ENCODE results near the gene FAIM2.
"Not testable (repeated sequence)": the region's sequence is repeated elsewhere in the genome, so short reads cannot be mapped to it uniquely, and the experiment has no call there.

FAIM2 gene

GRCh38 chr12:49878021-49878420, 25.7 kb downstream of the FAIM2 start:
- DNase-seq (ENCODE audit: low read depth), result no peak

DNA sequence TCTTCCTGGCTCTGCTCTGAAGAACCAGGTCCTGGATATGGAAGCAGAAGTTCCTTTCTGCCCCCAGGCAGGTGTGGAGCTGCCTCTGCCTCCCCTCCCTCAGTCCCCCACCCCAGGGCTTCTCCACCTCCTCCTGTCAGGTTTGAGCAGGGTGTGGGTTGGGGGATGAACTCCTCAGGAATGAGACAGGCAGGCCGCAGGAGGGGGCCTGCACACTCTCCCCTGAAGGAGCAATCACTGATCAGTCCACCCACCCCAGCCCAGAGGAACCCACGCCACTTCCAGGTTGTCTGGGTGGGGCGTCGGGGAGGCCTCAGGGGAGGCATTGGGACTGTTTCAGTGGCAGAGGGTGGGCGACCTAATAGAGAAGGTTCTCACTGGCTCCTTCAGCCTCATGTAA, 26.6 kb downstream of the FAIM2 start:
- no peak for DNase-seq (ENCODE audit: low read depth)

DNA sequence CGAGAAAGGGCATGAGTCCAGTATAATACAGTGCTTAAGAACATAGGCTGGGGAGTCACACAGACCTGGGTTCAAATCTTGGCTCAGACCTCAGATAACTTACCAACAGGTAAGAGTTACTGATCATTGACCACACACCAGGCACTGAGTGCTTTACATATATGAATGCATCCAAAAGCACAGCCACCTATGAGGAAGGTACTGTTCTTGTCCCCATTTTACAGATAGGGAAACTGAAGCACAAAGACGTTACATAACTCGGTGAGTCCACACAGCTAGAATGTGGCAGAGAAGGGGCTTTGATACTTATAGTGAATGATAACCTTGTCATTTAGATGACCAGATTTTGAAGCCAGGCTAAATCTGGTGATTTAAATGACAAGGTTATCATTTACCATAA, 27.6 kb downstream of the FAIM2 start:
- no peak for DNase-seq (ENCODE audit: low read depth)

DNA sequence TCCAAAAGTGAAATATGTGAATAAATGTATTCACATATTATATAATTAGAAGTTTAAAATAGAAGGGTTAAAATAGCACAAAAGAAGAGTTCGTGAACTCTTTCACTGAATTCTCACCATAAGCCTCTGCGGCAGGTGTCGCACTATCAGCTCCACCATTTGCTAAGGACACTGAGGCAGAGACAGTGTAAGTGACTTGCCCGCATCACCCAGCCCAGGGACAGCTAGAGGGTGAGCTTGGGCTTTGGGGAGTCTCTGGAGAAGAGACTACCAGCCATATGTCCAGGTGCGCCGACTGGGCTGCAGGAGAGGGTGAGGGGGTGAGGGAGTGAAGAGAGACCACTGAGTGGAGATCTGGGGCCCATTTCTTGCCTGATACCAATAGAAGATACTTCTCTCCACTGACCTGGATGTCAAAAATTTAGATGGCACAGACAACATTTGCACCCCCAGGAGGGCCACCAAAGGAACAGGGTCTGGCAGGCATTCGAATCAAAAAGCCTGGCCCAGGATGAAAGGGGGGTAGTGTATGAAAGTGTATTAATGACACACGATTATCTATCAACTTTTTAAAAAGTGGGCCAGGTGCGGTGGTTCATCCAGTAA, 28.5 kb downstream of the FAIM2 start:
- no peak for DNase-seq (ENCODE audit: low read depth)

DNA sequence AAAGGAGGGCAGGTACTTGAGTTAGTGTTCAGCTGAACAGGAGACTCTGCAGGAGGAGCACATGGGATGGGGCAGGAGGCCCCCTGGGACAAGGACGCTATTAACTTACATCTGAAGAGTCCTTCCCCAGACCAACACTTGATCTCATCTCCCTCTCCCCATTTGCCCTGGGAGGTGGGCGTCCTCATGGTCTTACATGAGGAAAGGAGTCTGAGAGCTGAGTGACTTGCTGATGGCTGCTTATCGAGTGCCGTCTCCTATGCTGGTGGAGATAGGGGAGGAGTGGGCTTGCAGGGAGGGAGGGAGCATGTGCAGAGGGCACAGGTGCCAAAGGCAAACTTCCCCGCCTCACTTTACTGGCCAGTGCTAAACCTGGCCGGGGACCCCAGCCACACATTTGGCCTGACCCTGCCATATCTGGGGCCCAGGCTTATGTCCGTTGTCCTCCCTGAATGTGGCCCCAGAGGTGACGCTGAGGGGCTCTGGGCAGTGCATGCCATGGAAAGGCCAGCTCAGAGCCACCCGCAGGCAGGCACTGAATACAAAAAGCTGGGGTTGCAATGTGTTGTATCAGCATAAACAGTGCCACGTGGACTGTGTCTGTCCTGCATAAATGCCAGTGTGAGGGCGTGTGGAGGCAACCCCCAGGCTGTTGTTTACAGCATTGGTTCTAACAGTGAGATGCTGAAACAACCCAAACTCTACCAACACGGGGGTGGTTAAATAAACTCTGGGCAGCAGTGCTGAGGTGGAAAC, 29.4 kb downstream of the FAIM2 start:
- DNase-seq (ENCODE audit: low read depth), result no peak

DNA sequence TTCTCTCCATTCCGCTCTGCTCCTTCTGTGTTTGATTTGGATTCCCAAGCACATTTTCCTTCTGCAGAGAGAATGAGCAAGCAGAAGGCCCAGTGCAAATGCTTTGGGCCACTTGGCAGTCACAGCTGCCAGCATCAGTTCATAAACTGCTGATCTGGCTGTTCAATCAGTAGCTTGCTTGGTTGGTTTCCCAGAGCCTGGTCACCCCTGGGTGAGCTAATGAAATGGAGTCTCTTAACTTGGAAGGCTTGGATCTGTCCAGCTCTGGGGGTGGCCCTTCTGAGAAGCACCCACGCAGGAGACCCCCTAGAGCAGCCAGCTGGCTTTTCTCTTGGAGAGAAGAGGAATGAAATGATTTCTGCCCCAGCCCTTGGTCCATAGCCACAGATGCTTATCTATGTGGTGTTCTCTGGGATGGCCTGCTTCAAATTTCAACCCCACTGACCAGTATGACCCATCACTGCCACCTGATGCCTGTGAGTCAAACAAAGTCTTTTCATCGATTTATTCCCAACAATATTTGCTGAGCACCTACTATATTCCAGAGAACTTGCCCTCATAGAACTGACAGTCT, 30.3 kb downstream of the FAIM2 start:
- no peak for DNase-seq (ENCODE audit: low read depth)

DNA sequence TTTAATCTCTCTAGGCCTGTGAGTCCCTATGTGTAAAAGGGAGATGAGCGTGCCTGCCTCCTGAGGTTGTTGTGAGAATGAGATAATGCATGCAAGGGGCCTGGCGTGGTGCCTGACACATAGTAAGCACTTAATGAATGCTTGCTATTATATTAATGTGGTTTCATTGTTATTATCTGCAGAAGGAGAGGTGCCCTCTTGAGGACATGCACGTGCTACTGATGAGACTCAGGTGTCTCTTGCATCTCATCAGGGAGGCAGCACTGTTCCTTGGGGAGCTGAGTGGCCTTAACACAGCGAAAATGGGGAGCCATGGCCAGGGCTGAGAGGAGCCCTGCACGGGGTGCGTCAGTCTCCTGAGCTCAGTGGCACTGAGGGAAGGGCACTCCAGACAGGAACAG, 30.9 kb downstream of the FAIM2 start:
- no peak for DNase-seq (ENCODE audit: low read depth)

DNA sequence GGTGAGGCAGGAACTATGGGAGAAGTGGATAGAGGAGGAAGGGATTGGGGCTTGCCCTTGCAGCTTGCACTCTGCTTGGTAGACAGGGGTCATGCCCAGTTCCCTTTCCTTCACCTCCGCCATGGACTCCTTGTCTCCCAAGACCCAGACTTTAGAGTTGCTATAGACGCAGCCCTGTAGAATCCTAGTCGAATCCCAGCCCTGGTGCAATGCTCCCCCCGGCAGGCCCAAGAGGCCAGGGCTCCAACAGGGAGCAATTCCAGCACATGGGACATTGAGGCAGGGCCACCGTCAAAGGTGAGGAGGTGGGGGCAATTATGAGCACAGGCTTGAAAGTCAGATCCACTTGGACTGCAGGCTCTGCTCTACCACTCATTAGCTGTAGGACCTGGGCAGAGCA, 31.3 kb downstream of the FAIM2 start:
- DNase-seq (ENCODE audit: low read depth), result no peak

GRCh38 chr12:49871811-49872251, 31.9 kb downstream of the FAIM2 start:
- DNase-seq (ENCODE audit: low read depth), result not testable (repeated sequence)

- no peak for DNase-seq (ENCODE audit: low read depth)
Measured at GRCh38 chr12:49871263-49871561, 32.5 kb downstream of the FAIM2 start.

GRCh38 chr12:49870501-49871262, 33.0 kb downstream of the FAIM2 start:
- DNase-seq (ENCODE audit: low read depth), result no peak

DNA sequence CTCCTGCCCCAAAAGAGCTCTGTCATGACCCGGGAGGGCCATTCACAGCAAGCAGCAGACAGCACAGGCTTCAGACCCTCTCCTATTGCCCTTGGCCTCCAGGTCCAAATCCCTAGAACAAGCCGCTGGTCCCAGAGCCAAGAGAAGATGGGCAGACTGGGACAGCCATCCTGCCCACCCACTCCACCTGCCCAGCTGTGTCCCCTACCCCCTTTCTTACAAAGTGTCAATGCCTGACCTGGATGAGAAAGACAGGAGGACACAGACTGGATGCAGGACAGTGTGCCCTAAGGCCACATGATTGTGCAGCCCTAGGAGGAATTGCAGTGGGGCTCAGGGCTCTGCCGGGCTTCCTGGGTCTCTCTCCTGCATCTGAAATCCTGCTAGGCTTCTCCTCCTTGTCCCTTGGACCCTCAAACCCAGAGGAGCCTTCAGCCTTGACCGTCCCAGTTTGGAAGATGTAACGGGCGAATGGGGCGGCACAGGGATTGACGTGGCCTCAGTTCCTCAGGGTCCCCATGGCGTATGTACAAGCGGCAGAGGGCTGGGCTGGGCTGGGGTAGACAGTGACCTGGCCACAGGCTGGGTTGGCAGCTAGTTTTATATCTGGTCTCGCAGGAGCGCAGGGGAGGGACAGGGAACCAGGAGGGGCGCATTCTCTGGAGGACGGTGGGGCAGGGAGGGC, 33.7 kb downstream of the FAIM2 start:
- DNase-seq (ENCODE audit: low read depth), result no peak

DNA sequence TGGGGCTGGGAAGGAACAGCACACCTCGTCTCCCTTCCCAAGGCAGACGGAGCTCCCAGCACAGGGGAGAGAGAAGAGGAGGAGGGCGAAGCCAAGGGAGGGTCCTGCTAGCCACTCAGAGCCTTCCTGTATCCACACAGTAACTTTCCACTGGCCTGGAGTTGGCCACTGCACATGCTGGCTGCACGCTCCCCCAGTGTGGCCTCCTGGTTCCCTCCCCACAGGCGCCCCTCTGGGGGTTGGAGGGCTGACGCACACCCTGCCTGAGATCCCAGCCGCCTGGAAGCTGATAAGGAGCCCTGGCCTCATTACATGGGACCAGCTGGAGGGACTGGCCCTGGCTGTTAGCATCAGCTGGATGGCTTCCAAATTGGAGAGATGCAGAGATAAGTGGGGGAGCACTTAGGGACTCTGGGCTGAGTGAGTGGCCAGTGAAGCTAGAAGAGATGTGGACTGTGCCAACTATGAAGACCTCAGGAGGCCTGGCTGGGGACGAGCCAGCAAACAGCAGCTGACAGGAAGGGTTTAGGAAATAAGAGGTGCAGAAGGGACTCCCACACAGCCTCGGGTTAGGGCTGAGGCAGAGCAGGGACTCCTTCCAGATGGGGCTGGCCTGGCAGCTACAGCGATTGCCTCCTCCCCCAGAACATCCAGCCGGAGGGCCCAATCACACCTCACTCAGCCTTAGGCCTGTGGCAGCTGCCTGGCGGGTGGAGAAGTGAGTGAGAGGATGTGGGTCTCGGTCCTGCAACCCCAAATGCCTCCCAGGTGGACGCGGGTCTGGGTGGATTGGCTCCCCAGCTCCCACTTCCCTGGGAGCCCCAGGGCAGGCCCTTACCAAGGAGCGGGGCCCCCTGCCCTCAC, 34.5 kb downstream of the FAIM2 start:
- DNase-seq (ENCODE audit: low read depth), result no peak

DNA sequence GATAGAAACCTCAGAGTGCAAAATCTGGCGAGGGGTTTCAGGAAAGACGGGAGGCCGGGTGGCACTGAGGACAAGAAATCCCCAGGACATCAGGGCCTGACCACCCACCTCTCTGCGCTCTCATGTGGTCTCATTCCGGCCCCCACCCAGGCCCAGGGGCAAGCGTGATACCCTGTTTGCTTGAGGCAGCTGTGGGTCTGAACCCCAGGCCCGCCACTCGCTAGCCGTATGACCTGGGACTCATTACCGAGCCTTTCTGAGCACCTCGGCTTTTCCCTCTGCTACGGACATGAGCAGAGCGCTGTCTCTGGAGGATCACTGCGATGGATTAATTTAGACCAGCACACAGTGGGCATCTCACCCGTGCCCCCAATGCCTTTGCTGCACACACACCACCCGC, 35.3 kb downstream of the FAIM2 start:
- no peak for DNase-seq (ENCODE audit: low read depth)

GRCh38 chr12:49867570-49868341, 35.9 kb downstream of the FAIM2 start:
- no peak for DNase-seq (ENCODE audit: low read depth)

DNA sequence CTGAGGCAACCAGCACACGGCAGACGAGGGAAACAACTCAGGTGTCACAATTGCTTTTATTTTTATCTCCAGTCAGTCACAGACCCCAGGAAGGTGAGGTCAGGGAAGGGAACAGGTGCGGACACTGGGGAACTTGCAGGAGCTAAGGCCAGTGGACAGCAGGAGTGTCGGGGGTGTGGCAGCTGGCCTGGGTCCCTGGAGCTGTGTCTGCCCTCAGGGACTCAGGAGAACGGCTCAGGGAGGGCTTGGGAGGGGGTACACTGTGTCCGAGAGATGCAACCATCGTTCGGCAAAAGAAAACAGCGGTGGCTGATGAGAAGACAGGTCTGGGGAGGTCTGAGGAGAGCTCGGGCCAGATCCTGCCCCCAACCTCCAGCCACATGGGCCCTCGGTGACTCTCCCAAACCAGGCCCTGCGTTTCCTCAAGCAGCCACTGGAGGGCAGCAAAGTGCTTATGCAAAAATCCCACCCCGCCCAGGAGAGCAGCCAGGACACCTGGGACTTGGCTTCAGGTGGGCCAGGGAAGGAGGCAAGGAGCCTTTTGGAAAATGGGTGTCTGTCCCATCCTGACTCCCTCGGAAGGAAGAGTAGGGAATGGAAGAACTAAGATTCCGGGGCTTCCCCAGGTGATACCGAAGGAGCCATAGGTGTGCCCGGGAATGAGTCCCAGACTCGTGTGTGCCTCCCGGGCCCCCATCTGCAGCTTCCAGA, 36.7 kb downstream of the FAIM2 start:
- DNase-seq (ENCODE audit: low read depth), result peak; percentile 54

DNA sequence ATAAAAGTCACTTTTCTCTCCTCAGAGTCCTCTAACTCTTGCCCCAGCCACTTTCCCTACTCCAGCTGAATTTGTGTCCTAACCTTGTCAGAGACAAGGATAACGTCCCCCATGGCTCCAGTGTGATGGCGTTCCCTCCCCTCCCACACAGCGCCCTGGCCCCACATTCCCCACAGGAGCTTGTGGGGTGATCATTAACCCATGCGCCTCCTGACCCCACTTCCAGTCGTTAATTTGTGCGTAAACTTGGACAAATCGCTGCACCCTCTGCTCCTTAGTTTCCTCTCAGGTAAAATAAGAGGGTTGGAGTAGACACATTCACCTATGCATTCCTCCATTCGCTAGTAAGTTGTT, 37.9 kb downstream of the FAIM2 start:
- no peak for DNase-seq (ENCODE audit: low read depth)

- DNase-seq (ENCODE audit: low read depth), result no peak
Measured at GRCh38 chr12:49865109-49865781, 38.5 kb downstream of the FAIM2 start.

GRCh38 chr12:49864798-49865090, 39.0 kb downstream of the FAIM2 start:
- no peak for DNase-seq (ENCODE audit: low read depth)

Data from activated T-helper 9 cell treated with anti-CD3 and anti-CD28 coated beads, Interleukin-2, amount 50 U/mL, for 16 hours (primary cell).